Measurements from ENCODE around the gene PTK7.

- TF ChIP-seq CTCF (conservative IDR thresholded peaks at IDR 0.05; ENCODE audit: low read depth, low read length) (peak; percentile 56), EZH2 (IDR thresholded peaks at IDR 0.05; ENCODE audit: low read length, unreplicated experiment) (no peak)
Measured at GRCh38 chr6:43170931-43171706, 95.0 kb downstream of the PTK7 start, which contains the start of gene SRF.
